NCI-H774 (cell line): ENCODE results near the gene PRKAB1.

Experiments used
- DNase-seq: peaks from one replicate; lab custom pipeline; 2025; lab: John Stamatoyannopoulos, UW

Gene PRKAB1

GRCh38 chr12:119664642-119665041, 3.3 kb upstream of the PRKAB1 start:
- DNase-seq = no peak

- DNase-seq = no peak
Measured at GRCh38 chr12:119665164-119665929, 2.6 kb upstream of the PRKAB1 start.

GRCh38 chr12:119666226-119666795, 1.6 kb upstream of the PRKAB1 start:
- no peak for DNase-seq

DNA sequence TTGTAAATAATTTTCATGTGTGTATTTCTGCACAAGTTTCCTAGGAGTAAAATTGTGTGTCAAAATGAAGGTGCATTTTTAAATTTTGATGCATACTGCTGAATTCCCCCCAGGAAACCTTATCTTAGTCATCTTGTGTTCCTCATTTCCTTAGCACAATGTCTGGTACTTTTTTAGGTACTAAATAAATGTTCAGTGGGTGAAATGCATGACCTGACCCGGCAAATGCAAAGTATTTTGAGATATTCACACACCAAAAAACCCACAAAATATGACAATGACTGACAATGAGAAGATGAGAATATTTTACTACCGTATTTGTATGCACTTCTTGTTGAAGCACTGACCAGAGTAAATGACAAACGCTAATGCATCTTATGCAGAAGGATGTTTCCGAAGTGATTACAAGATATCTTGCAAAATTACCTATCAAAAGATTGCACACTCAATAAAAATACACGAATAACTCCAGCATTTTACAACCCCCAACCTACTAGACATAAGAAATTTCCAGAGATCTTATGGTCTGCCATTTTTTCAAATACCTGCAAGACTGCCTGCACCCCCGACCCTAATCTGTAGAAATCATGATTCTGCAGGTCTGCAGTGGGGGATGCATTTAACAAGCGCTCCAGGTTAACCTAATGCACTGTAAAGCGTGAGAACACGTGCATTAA, 895 bp upstream of the PRKAB1 start:
- DNase-seq = no peak

GRCh38 chr12:119668324-119668841, 450 bp downstream of the PRKAB1 start:
- no peak for DNase-seq

DNA sequence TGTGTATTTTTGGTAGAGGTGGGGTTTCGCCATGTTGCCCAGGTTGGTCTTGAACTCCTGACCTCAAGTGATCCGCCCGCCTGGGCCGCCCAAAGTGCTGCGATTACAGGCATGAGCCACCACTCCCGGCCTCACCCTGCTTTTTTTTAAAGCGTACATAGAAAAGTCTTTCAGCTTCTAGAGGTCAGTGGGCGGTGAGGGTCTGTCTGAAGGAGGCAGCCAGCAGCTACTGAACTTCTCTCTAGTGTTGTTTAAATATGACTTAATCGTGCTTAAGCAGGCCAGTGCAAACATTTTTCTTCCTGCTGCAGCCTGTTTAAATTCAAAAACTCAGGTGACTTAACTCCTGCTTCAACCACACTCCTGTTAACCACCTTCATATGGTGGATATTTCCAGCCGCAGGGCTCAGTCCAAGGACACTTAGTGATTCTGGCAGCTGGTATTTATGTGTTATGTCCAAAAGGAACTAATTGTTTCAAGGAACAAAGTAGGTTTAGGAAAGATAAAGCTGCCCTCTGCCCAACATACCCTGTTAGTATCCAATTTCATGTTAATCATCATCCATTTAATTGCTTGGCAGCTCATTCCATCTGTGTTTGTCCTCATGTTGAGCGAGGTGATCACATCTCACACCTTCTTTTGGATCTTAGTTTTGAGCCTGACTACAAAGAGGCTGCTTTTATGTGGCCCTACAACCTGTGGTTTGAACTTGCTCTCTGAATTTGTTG, 2.0 kb downstream of the PRKAB1 start:
- DNase-seq = no peak

- no peak for DNase-seq
Measured at GRCh38 chr12:119671070-119671469, 3.1 kb downstream of the PRKAB1 start.

DNA sequence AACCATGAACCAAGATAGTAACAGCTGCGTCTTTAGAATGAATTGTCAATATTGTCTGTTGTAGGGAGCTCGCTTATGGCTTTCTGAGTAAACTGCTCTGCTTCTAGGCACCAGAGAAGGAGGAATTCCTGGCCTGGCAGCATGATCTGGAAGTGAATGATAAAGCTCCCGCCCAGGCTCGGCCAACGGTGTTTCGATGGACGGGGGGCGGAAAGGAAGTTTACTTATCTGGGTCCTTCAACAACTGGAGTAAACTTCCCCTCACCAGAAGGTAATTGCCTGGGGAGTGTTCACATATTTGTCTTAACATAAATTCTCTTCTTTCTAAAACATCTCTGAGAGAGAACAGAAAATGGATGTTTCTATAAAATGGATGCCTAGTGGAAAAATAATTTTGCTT, 4.3 kb downstream of the PRKAB1 start:
- no peak for DNase-seq

DNA sequence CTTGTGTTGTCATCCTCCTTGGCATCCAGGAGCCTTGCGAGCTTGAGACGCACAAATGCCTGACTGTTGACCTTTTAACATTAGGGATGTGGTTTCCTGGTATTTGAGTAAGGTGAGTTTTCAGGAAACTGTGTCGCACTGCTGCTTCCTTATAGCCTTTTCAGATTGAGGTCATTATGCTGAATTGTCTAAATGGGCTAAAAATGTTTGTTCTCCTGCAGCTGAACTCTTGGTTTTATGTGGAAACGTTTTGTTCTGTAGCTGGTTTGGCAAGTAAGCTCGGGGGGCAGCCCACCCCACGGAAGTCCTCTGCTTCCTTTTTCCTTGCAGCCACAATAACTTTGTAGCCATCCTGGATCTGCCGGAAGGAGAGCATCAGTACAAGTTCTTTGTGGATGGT, 5.7 kb downstream of the PRKAB1 start:
- DNase-seq = no peak

- DNase-seq = no peak
Measured at GRCh38 chr12:119674560-119674959, 6.6 kb downstream of the PRKAB1 start.

GRCh38 chr12:119676022-119676421, 8.1 kb downstream of the PRKAB1 start:
- no peak for DNase-seq

DNA sequence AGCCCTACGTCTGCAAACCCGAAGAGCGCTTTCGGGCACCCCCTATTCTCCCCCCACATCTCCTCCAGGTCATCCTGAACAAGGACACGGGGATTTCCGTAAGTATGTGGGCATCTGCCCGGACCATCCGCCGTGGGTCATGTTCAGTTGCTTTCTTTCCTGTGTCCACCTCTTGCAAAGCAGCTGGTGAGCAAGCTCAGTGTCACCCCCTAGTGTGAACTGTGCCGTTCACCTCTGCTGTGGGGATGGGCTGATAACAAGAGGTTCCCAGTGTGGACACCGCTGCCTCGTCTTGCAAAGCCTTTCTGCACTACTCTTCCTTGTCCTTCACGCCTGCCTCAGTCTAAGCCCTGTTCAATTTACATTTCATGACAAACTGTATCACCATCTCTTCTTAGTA, 8.6 kb downstream of the PRKAB1 start:
- DNase-seq = no peak

DNA sequence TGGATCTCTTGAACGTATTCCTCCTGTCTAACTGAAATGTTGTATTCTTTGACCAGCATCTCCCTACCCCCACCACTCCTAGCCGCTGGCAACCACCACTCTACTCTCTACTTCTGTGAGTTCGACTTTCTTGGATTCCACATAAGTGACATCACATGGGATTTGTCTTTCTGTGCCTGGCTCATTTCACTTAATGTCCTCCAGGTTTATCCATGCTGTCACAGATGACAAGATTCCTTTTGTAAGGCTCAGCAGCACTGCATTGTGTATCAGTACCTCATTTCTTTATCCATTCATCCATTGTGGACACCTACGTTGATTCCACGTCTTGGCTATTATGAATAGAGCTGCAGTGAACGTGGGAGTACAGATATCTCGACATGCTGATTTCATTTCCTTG, 10.5 kb downstream of the PRKAB1 start:
- no peak for DNase-seq

DNA sequence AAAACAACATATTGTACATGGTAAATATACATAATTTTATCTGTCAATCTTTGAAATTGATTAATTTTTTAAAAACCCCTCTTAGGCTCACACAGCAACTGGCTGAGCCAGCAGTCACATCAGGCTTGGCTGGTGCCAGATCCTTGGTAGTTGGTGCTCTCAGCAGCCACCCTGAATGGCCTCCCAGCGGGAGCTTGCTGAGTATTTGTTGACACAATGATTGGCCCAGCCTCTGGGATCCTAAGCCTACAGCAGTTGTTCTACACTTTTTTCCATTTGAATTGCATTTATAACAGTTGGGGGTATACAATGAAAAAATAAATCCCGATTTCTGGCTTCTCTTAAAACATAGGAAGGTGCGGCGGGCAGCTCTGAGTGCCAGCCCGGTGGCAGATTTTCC, 11.1 kb downstream of the PRKAB1 start:
- DNase-seq = peak; percentile 83

- no peak for DNase-seq
Measured at GRCh38 chr12:119679490-119679889, 11.6 kb downstream of the PRKAB1 start.

DNA sequence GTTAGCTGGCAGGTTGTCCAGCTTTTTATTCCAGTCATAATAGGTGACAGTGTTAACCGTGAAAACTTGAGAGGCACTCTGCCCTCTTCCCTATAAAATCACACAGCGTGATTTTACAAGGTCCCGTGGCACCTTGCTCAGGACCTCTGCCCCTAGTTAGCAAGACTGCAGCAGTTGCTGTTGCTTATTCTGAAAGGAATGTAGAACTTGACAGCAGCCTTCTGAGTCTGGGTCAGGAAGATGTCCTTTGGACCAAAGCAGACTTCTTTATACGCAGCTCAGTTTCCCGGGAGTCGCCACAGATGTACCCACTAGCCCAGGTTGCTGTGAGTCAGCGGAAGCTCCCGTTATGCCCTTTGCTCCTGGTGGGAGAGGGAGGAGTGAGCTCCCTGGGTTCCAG, 13.2 kb downstream of the PRKAB1 start:
- no peak for DNase-seq

- no peak for DNase-seq
Measured at GRCh38 chr12:119681728-119682638, 14.1 kb downstream of the PRKAB1 start.

- no peak for DNase-seq
Measured at GRCh38 chr12:119682639-119683252, 14.8 kb downstream of the PRKAB1 start.

DNA sequence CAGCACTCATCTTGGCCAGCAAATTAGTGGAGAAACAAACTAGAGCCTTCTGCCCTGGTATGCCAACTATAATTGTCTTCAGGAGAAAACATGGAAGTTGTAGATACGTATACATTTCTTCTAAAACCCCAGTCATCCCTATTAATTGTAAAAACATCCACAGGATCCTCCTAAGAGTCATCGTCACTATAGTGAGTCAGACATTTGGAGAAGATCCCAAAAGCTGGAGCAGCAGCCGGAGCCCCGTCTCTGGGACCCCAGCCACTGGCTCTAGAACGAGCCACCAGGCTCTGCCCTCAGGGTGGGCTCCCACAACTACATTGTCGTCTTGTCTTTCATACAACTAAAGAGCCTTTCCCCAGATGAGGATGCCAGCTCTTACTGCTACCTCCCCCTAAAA, 15.5 kb downstream of the PRKAB1 start:
- no peak for DNase-seq

GRCh38 chr12:119683816-119684215, 15.9 kb downstream of the PRKAB1 start:
- DNase-seq = no peak
